Astrocyte of the cerebellum (primary cell): ENCODE results near the gene PLA2G4D.

Experiments
- DNase-seq: peaks from one replicate; pipeline ENCODE4 v3.0.0-alpha.2; 2011; ENCODE audit warnings: low read depth
- H3K4me3 ChIP-seq: 2 replicates; pipeline ENCODE4 v1.5.1; 2011; ENCODE audit warnings: mild to moderate bottlenecking, low read depth, low read length, moderate library complexity
- CTCF ChIP-seq: IDR thresholded peaks from 2 replicates; pipeline ENCODE4 v1.5.1; 2012; ENCODE audit warnings: low read length, low read depth, moderate library complexity, mild to moderate bottlenecking; ENCODE audit errors: missing control alignments
- in situ Hi-C: cut with HindIII; loops from 2 replicates; pipeline ENCODE4 v1.10.0; 2017; ENCODE audit warnings: low sequenced_read_pairs

Gene PLA2G4D

GRCh38 chr15:42033214-42033873 is 61.0 kb downstream of the PLA2G4D start:
- no peak for DNase-seq
- no peak for TF ChIP-seq CTCF
- H3K4me3 ChIP-seq, result no peak overlapping the region
- in situ Hi-C loops, result no loop called here

- in situ Hi-C loops, result no loop called here
- no peak for DNase-seq
- H3K4me3 ChIP-seq, result no peak overlapping the region
- TF ChIP-seq CTCF, result no peak
These were observed 61.8 kb downstream of the PLA2G4D start for GRCh38 chr15:42032376-42033213.

GRCh38 chr15:42031198-42031915 is 63.0 kb downstream of the PLA2G4D start:
- no peak overlapping the region for H3K4me3 ChIP-seq
- no peak for DNase-seq
- no peak for TF ChIP-seq CTCF
- in situ Hi-C loops, result no loop called here

- no peak overlapping the region for H3K4me3 ChIP-seq
- in situ Hi-C loops, result no loop called here
- TF ChIP-seq CTCF, result no peak
- DNase-seq, result no peak
These were observed 66.8 kb downstream of the PLA2G4D start for GRCh38 chr15:42027521-42027920.

DNA sequence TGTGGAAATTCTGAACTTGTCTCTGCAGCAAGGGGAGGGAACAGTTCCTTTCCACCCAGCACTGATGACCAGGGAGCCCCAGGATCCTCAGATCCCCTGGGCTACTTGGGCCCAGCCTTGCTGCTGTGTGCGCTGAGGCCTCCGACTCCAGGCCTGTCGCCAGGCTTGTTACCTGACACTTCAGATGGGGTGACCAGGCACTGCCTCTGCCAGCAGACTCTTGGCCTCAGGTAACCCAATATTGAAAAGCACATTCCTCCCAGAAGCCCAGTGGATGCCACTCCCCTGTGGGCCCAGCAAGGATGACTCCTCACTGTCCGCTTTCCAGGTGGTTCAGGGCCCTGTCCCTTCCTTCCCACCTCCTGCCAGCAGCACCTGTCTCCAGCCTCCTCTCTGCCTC is 70.1 kb downstream of the PLA2G4D start:
- in situ Hi-C loops, result no loop called here
- DNase-seq, result no peak
- TF ChIP-seq CTCF, result no peak
- H3K4me3 ChIP-seq, result no peak overlapping the region

DNA sequence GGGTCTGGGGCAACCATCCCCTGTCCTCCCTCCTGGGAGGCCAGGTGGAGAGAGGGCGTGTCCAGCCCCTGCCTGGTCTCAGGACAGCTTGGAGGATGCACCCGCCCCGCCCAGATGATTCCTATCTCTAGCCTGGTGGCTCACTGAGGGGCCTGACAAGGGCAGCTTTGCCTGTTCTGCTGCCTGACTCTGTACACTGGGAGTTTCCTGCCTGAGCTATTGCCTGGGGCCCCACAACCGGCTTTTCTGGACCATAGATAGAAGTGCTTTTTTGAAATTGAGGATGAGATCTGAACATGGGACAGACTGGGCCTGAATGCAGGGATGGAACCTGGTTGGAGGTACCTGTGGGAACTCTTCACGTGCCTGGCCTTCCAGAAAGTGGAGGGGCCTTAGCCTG is 72.8 kb downstream of the PLA2G4D start:
- no peak for DNase-seq
- TF ChIP-seq CTCF, result no peak
- in situ Hi-C loops, result no loop called here
- H3K4me3 ChIP-seq, result no peak overlapping the region
